HG03432 (cell line): ENCODE results near the gene ANKRD20A1.
"Not testable (repeated sequence)": the region's sequence is repeated elsewhere in the genome, so short reads cannot be mapped to it uniquely, and the experiment has no call there.

Experiments used
- ATAC-seq: cut with Tn5 transposase; IDR thresholded peaks from one replicate; pipeline ENCODE4 v1.9.1; 2021; ENCODE audit warnings: mild to moderate bottlenecking, moderate library complexity; ENCODE audit not compliant: unreplicated experiment

Gene ANKRD20A1

DNA sequence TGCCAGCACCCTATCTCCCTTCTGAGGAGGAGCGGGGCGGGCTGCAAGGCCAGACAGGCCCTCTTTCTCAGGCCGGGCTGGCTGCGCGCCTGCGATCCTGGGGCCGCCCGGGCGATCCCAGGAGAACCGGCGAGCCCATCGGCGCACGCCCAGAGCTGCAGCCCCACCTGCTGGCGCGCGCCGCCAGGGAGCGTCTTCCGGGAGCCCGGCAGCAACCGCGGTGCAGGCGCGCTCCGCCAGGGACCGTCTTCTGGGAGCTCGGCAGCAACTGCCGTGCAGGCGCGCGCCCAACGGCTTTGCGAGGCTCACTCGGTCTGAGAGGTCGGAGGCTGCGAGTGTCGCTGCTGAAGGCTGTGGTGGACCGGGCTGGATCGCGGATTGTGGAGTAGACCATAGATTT, at the start of gene ANKRD20A1:
Gene ANKRD20A1, plus strand, starts transcription at position 61 of the 400 bp plus-strand sequence. CDS start 496 bp downstream, outside the sequence.
- ATAC-seq = not testable (repeated sequence)

DNA sequence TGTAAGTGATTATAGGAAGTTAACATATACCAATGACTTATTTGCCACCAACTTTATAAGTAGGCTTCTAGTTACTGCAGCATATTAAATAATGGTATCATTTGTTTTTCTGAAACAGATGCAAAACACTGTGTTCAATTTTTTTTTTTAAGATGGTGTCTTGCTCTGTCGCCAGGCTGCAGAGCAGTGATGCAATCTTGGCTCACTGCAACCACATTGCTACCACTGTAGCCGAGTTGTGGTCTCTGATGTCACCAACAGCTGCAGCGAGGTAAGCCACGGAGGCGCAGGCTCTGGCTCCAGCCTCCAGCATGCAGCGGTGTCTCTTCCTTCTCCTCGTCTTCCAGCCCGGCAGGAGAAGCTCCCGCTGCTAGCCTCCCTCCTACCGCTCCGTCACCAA, 26.6 kb upstream of the ANKRD20A1 start:
- ATAC-seq = not testable (repeated sequence)
